KMS-11 (cell line): Measurements from ENCODE around the gene TNFRSF12A.

Experiments used
- H2AFZ ChIP-seq: fragments of 200-600 bp; sonication (generic); 2 replicates; pipeline ENCODE4 v1.6.1; 2016; ENCODE audit warnings: antibody characterized with exemption, mixed run types, low read depth
- H3K27ac ChIP-seq: fragments of 200-600 bp; sonication (generic); 2 replicates; pipeline ENCODE4 v1.6.1; 2016; ENCODE audit warnings: mild to moderate bottlenecking, mixed run types
- H3K27me3 ChIP-seq: fragments of 200-600 bp; sonication (generic); 2 replicates; pipeline ENCODE4 v1.6.1; 2017; ENCODE audit warnings: mild to moderate bottlenecking, low read depth, mixed run types, moderate library complexity; ENCODE audit not compliant: insufficient read depth
- H3K36me3 ChIP-seq: fragments of 200-600 bp; sonication (generic); 2 replicates; pipeline ENCODE4 v1.6.1; 2017; ENCODE audit warnings: mild to moderate bottlenecking, mixed run types; ENCODE audit not compliant: insufficient read depth
- H3K4me1 ChIP-seq: fragments of 200-600 bp; sonication (generic); 2 replicates; pipeline ENCODE4 v1.6.1; 2016; ENCODE audit warnings: mild to moderate bottlenecking, low read depth, mixed run types; ENCODE audit not compliant: poor library complexity, severe bottlenecking
- H3K4me2 ChIP-seq: fragments of 200-600 bp; sonication (generic); 2 replicates; pipeline ENCODE4 v1.7.0; 2016; ENCODE audit warnings: mild to moderate bottlenecking, mixed run types
- H3K4me3 ChIP-seq: fragments of 200-600 bp; sonication (generic); IDR thresholded peaks from 2 replicates; pipeline ENCODE4 v1.6.1; 2017; ENCODE audit warnings: low read depth, low read length, mixed read lengths; ENCODE audit not compliant: insufficient read depth
- H3K79me2 ChIP-seq: fragments of 200-600 bp; sonication (generic); 2 replicates; pipeline ENCODE4 v1.6.1; 2016; ENCODE audit warnings: low read depth, mixed run types; ENCODE audit not compliant: insufficient read depth
- H3K9ac ChIP-seq: fragments of 200-600 bp; sonication (generic); 2 replicates; pipeline ENCODE4 v1.6.1; 2016; ENCODE audit warnings: mild to moderate bottlenecking, mixed run types
- H4K20me1 ChIP-seq: fragments of 200-600 bp; sonication (generic); 2 replicates; pipeline ENCODE4 v1.6.1; 2016; ENCODE audit warnings: mild to moderate bottlenecking, mixed run types; ENCODE audit not compliant: insufficient read depth
- CTCF ChIP-seq: fragments of 200-600 bp; sonication (generic); conservative IDR thresholded peaks from 2 replicates; pipeline ENCODE4 v1.6.1; 2017; ENCODE audit warnings: low read depth, mild to moderate bottlenecking, antibody characterized with exemption, low read length, moderate library complexity, mixed read lengths

Gene TNFRSF12A

GRCh38 chr16:3027489-3027795 lies 7.3 kb downstream of the TNFRSF12A start:
- H3K27ac ChIP-seq = no peak overlapping the region
- H3K9ac ChIP-seq = no peak overlapping the region

GRCh38 chr16:3027983-3028715 lies 8.0 kb downstream of the TNFRSF12A start:
- H3K36me3 ChIP-seq = no peaks in the 10 kb centered on the region
- peaks cover 30% of the 10 kb centered on the region for H3K4me1 ChIP-seq
- no peak overlapping the region for H3K27ac ChIP-seq
- H4K20me1 ChIP-seq = no peaks in the 10 kb centered on the region
- H3K9ac ChIP-seq = no peak overlapping the region
- no peaks in the 10 kb centered on the region for H3K79me2 ChIP-seq
- peak overlapping the region; percentile 82 for H3K4me2 ChIP-seq
- no peak overlapping the region for H3K4me3 ChIP-seq
- peaks cover 48% of the 10 kb centered on the region for H3K27me3 ChIP-seq
- peak overlapping the region; percentile 29; the same call in 1 of the 2 replicates for H2AFZ ChIP-seq
- TF ChIP-seq CTCF = peak; percentile 65

More at GRCh38 chr16:3027489-3027795, 7.3 kb downstream of the TNFRSF12A start:
- Histone ChIP-seq H4K20me1 (no peaks in the 10 kb centered on the region), H3K79me2 (no peaks in the 10 kb centered on the region), H3K4me3 (no peak overlapping the region), H3K4me2 (peak overlapping the region; percentile 82; the same call in 1 of the 2 replicates), H3K4me1 (peaks cover 30% of the 10 kb centered on the region), H3K36me3 (no peaks in the 10 kb centered on the region), H3K27me3 (peaks cover 41% of the 10 kb centered on the region), H2AFZ (no peak overlapping the region)
- TF ChIP-seq CTCF = no peak

- Histone ChIP-seq H2AFZ (no peak overlapping the region), H3K79me2 (no peaks in the 10 kb centered on the region), H3K27ac (no peak overlapping the region)
Measured at GRCh38 chr16:3028716-3029319, 8.7 kb downstream of the TNFRSF12A start.

GRCh38 chr16:3029491-3030221 lies 9.5 kb downstream of the TNFRSF12A start:
- Histone ChIP-seq H3K27me3 (peaks cover 62% of the 10 kb centered on the region), H3K79me2 (no peaks in the 10 kb centered on the region), H3K36me3 (no peaks in the 10 kb centered on the region), H4K20me1 (no peaks in the 10 kb centered on the region), H3K9ac (no peak overlapping the region), H3K27ac (no peak overlapping the region), H2AFZ (no peak overlapping the region; the same call in 1 of the 2 replicates), H3K4me1 (peaks cover 35% of the 10 kb centered on the region), H3K4me3 (no peak overlapping the region), H3K4me2 (no peak overlapping the region; the same call in 1 of the 2 replicates)
- no peak for TF ChIP-seq CTCF

More at GRCh38 chr16:3028716-3029319, 8.7 kb downstream of the TNFRSF12A start:
- H3K36me3 ChIP-seq = no peaks in the 10 kb centered on the region
- no peak overlapping the region for H3K4me3 ChIP-seq
- H4K20me1 ChIP-seq = no peaks in the 10 kb centered on the region
- H3K4me2 ChIP-seq = no peak overlapping the region
- H3K9ac ChIP-seq = no peak overlapping the region
- peaks cover 36% of the 10 kb centered on the region for H3K4me1 ChIP-seq
- peaks cover 55% of the 10 kb centered on the region for H3K27me3 ChIP-seq
- TF ChIP-seq CTCF = no peak
